ENCODE results near the gene BRAP. TPM values are rescaled to one million over a fixed set of nuclear protein-coding genes. Genes with fewer than 3 reads are reported as not detected.

BRAP gene
- 23.6 and 23.9 TPM in 2 replicates for total RNA-seq (2021)
- Bru-seq, nascent RNA: percentile 73 among the genes with signal in this experiment
- percentile 72 among the genes with signal in this experiment for BruChase-seq, experiment 1, labeled RNA remaining after a 2-hour chase
- BruChase-seq, experiment 2, labeled RNA remaining after a 6-hour chase: percentile 68 among the genes with signal in this experiment
- long read RNA-seq, full-length matches to known transcripts: 85 of 113 reads
- long read RNA-seq, partial matches to known transcripts: 1 of 113 reads
- long read RNA-seq, other reads (novel, unspliced or antisense): 27 of 113 reads

DNA sequence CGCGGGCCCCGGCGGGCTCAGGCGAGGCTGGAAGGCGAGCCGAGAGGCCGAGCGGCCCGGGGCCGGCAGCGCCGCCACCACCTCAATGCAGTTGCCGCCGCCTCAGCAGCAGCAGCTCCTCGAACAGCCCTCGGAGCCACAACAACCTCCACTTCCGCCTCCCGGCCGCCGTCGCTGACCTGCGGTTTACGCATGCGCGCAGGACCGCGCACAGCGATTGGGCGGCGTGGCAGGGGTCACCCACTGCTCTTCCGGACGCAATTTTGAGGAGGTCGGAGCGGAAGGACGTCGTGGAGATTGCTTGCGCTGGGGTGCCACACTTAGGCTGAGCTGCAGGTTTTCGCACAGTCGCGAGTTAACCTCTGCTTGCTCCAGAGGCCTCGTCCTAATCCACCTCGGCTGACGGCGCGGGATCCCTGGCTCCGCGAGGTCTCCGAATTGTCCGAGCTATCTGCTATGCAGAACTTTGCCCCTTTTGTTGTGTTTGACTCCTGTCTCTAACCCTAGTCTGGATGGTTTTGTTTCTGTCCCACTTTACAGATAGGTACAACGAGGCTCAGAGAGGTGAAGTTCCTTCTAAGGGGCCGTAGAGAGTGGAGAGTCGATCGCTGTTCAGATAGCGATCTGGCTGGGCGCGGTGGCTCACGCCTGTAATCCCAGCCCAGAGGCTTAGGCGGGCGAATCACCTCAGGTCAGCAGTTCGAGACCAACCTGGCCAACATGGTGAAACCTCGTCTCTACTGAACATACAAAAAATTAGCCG lies at the start of gene BRAP, which contains the start of gene ACAD10:
TSS of gene BRAP (minus strand) at position 146 of the 763 bp plus-strand sequence. CDS start 164 bp downstream, outside the sequence.
TSS of gene ACAD10 (plus strand) at position 243 of the 763 bp plus-strand sequence. CDS start 6,657 bp downstream, outside the sequence.
- no peaks in the 10 kb centered on the region for H3K27me3 ChIP-seq (replicated peaks; ENCODE audit: insufficient read depth, low read depth, low read length, poor library complexity)
- peak within 1 kb of the TSS; percentile 77 for H3K27ac ChIP-seq (ENCODE audit: low read depth, low read length, poor library complexity, severe bottlenecking)
- peak; percentile 94 for DNase-seq (ENCODE audit: low spot score)
- H3K36me3 ChIP-seq (ENCODE audit: insufficient read depth, low read length, poor library complexity, severe bottlenecking): peaks cover 15% of the 10 kb centered on the region
- TSS peak; percentile 82 for BruUV-seq (replicated peaks)
- peak within 1 kb of the TSS; percentile 70 for H3K4me3 ChIP-seq (ENCODE audit: low read depth, low read length, poor library complexity, severe bottlenecking)
- POLR2A ChIA-PET (ENCODE audit: low non-redundant PET): interaction anchor here (0.6 kb wide), 1 partner anchor 11 kb away, joined by 3 read pairs; no protein-coding TSS in a partner anchor
- TF ChIP-seq EZH2 (IDR thresholded peaks at IDR 0.05; ENCODE audit: borderline replicate concordance, low read depth, low read length, poor library complexity, severe bottlenecking): no peak
- TF ChIP-seq, protein P1, sequence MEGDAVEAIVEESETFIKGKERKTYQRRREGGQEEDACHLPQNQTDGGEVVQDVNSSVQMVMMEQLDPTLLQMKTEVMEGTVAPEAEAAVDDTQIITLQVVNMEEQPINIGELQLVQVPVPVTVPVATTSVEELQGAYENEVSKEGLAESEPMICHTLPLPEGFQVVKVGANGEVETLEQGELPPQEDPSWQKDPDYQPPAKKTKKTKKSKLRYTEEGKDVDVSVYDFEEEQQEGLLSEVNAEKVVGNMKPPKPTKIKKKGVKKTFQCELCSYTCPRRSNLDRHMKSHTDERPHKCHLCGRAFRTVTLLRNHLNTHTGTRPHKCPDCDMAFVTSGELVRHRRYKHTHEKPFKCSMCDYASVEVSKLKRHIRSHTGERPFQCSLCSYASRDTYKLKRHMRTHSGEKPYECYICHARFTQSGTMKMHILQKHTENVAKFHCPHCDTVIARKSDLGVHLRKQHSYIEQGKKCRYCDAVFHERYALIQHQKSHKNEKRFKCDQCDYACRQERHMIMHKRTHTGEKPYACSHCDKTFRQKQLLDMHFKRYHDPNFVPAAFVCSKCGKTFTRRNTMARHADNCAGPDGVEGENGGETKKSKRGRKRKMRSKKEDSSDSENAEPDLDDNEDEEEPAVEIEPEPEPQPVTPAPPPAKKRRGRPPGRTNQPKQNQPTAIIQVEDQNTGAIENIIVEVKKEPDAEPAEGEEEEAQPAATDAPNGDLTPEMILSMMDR (conservative IDR thresholded peaks at IDR 0.05; ENCODE audit: low read depth, low read length): no peak
- CTCF ChIA-PET: interaction anchor here (0.6 to 0.8 kb wide), 2 partner anchors 817 to 1373 kb away, joined by 3 to 6 read pairs; no protein-coding TSS in a partner anchor
- no peaks in the 10 kb centered on the region for H3K9me3 ChIP-seq (ENCODE audit: low read depth, low read length, poor library complexity, severe bottlenecking)
- H3K4me1 ChIP-seq (ENCODE audit: insufficient read depth, low read length, poor library complexity, severe bottlenecking): peaks cover 6% of the 10 kb centered on the region
- intact Hi-C loops (cut with micrococcal nuclease; ENCODE audit: unreplicated experiment): no loop called here

GRCh38 chr12:111733340-111733915 lies 47.7 kb upstream of the BRAP start:
- intact Hi-C loops (cut with micrococcal nuclease; ENCODE audit: unreplicated experiment): no loop called here
- no peak overlapping the region for H3K4me3 ChIP-seq (ENCODE audit: low read depth, low read length, poor library complexity, severe bottlenecking)
- ChIA-PET POLR2A (ENCODE audit: low non-redundant PET) (no interaction called here), CTCF (no interaction called here)
- H3K36me3 ChIP-seq (ENCODE audit: insufficient read depth, low read length, poor library complexity, severe bottlenecking): no peaks in the 10 kb centered on the region
- DNase-seq (ENCODE audit: low spot score): no peak
- no peaks in the 10 kb centered on the region for H3K27me3 ChIP-seq (replicated peaks; ENCODE audit: insufficient read depth, low read depth, low read length, poor library complexity)
- TF ChIP-seq, protein P1 (conservative IDR thresholded peaks at IDR 0.05; ENCODE audit: low read depth, low read length): no peak
- no peak for TF ChIP-seq EZH2 (IDR thresholded peaks at IDR 0.05; ENCODE audit: borderline replicate concordance, low read depth, low read length, poor library complexity, severe bottlenecking)
- no TSS peak for BruUV-seq (replicated peaks)
- no peaks in the 10 kb centered on the region for H3K9me3 ChIP-seq (ENCODE audit: low read depth, low read length, poor library complexity, severe bottlenecking)
- no peak overlapping the region for H3K27ac ChIP-seq (ENCODE audit: low read depth, low read length, poor library complexity, severe bottlenecking)
- no peaks in the 10 kb centered on the region for H3K4me1 ChIP-seq (ENCODE audit: insufficient read depth, low read length, poor library complexity, severe bottlenecking)

DNA sequence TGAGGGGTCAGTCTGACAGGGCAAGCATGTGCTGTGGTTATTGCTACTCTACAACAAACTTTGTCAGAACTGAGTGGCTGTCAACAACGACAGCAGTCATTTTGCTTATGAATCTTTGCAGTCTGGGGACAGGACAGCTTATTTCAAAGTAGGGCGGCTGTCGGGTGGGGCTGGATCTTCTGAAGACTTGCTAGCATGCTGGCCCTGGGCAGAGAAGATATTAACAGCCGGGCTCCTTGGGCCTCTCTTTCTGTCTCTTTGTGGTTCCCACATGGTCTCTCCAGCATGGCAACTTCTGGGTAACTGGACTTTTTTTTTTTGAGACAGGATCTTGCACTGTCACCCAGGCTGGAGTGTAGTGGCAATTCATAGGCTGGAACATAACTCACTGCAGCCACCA lies 47.0 kb upstream of the BRAP start:
- Histone ChIP-seq H3K27me3 (replicated peaks; ENCODE audit: insufficient read depth, low read depth, low read length, poor library complexity) (no peaks in the 10 kb centered on the region), H3K4me3 (ENCODE audit: low read depth, low read length, poor library complexity, severe bottlenecking) (no peak overlapping the region), H3K27ac (ENCODE audit: low read depth, low read length, poor library complexity, severe bottlenecking) (no peak overlapping the region), H3K9me3 (ENCODE audit: low read depth, low read length, poor library complexity, severe bottlenecking) (no peaks in the 10 kb centered on the region), H3K36me3 (ENCODE audit: insufficient read depth, low read length, poor library complexity, severe bottlenecking) (no peaks in the 10 kb centered on the region), H3K4me1 (ENCODE audit: insufficient read depth, low read length, poor library complexity, severe bottlenecking) (no peaks in the 10 kb centered on the region)
- CTCF ChIA-PET: no interaction called here
- BruUV-seq (replicated peaks): no TSS peak
- TF ChIP-seq, protein P1 (conservative IDR thresholded peaks at IDR 0.05; ENCODE audit: low read depth, low read length): no peak
- TF ChIP-seq EZH2 (IDR thresholded peaks at IDR 0.05; ENCODE audit: borderline replicate concordance, low read depth, low read length, poor library complexity, severe bottlenecking): no peak
- POLR2A ChIA-PET (ENCODE audit: low non-redundant PET): no interaction called here
- DNase-seq (ENCODE audit: low spot score): no peak
- intact Hi-C loops (cut with micrococcal nuclease; ENCODE audit: unreplicated experiment): no loop called here

Measured in A673 (cell line).